ENCODE measurements around the gene UBE2G2. TPM values are rescaled to one million over a fixed set of nuclear protein-coding genes. Genes with fewer than 3 reads are reported as not detected.

The UBE2G2 gene
- total RNA-seq, 1 experiment from 2014 or later, result 53.9 TPM

DNA sequence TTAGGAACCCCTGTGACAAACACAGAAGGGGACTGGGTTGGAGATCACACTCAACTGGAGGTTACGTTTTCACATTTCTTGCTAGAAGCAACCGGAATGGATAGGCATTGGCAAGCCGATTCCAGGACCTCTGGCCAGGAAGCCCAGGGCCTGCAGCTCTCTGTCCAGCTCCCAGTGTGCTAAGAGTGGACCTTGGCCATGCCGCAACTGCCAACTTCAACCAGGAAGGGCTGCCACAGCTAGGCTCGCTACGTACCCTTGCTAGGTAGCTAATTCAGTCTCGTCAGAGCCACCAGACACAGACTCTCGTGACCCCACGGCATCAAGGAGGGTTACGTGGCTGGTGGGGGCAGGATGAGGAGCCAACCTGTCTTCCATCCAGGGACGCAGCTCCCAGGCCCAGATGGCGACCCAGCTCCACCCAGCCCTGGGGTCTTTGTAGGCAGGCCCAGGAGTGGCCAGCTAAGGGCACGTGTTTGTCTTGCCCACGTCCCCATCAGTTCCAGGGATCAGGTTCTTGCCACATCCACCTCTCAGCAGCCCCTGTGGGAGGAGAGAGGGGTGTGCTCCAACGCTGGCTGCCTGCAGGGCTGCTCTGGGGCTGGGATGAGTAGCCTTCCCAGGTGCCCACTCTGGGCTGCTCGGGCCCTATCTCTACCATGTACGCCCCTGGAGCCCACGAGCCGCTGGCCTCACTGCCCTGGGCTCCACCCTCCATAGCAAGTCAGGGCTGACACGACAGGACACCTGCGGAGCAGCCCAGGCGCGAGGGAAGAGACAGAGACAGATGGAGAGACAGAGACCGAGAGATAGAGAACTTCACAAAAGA, 39.2 kb downstream of the UBE2G2 start:
- in situ Hi-C loops (cut with HindIII; ENCODE audit: low pct_unique_long_range_greater_than_20kb, low sequenced_read_pairs), result no loop called here
- no peak for DNase-seq (ENCODE audit: low read depth, low spot score)

DNA sequence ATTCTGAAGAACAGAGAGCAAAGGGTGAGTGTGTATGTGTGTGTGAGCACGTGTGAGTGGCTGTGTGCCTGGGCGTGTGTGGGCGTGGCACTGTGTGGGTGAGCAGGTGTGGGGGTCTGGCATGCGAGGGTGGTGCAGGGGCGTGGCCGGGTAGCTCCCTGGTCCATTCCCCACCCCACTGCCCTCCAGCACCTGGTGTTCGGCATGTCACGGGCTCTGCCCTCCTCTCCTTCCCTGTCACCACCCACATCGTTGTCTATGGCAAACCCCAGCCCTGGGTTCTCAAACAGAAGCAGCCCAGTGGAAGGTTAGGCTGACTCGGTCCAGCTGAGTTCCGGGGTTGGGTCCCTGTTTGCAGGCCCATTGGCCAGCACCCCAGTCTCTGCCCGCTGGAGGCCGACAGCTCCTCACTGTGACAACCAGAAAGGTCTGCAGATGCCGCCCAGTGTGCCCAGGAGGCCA, 39.8 kb downstream of the UBE2G2 start:
- no peak for DNase-seq (ENCODE audit: low read depth, low spot score)
- in situ Hi-C loops (cut with HindIII; ENCODE audit: low pct_unique_long_range_greater_than_20kb, low sequenced_read_pairs), result no loop called here

DNA sequence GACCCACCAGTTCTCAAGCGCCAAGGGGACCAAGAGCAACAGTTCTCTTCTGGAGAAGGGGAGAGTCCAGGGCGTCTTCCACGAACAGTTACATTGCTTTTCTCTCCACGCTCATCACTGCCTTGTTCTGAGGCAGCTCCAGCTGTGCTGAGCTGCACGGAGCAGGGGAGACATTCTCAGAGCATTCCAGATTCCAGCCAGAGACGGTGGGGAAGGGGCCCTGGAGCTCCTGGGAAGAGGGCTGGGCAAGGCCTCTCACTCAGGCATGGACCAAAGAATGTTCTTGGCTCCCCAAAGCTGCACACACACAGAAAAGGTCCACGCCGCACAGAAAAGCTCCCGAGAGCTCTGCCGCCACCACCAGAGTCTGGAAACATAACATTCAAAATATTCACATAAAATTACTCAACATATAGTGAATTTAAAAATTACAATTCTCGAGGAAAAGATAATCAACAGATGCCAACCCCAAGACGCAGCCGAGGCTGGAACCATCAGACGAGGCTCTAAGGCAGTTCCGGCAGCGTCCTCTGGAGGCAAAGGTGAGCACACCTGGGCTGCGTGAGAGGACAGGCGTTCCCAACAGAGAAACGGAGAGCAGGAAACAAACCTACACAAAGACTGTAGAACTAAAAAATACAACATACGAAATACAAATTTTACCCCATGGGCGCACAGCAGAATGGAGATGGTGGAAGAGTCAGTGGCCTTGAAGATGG, 40.5 kb downstream of the UBE2G2 start:
- in situ Hi-C loops (cut with HindIII; ENCODE audit: low pct_unique_long_range_greater_than_20kb, low sequenced_read_pairs), result no loop called here
- no peak for DNase-seq (ENCODE audit: low read depth, low spot score)

GRCh38 chr21:44760376-44760775, 41.2 kb downstream of the UBE2G2 start:
- DNase-seq (ENCODE audit: low read depth, low spot score), result no peak
- in situ Hi-C loops (cut with HindIII; ENCODE audit: low pct_unique_long_range_greater_than_20kb, low sequenced_read_pairs), result no loop called here

- in situ Hi-C loops (cut with HindIII; ENCODE audit: low pct_unique_long_range_greater_than_20kb, low sequenced_read_pairs), result no loop called here
- no peak for DNase-seq (ENCODE audit: low read depth, low spot score)
Measured at GRCh38 chr21:44759628-44760285, 41.9 kb downstream of the UBE2G2 start.

GRCh38 chr21:44758781-44759627, 42.6 kb downstream of the UBE2G2 start:
- no peak for DNase-seq (ENCODE audit: low read depth, low spot score)
- in situ Hi-C loops (cut with HindIII; ENCODE audit: low pct_unique_long_range_greater_than_20kb, low sequenced_read_pairs), result no loop called here

DNA sequence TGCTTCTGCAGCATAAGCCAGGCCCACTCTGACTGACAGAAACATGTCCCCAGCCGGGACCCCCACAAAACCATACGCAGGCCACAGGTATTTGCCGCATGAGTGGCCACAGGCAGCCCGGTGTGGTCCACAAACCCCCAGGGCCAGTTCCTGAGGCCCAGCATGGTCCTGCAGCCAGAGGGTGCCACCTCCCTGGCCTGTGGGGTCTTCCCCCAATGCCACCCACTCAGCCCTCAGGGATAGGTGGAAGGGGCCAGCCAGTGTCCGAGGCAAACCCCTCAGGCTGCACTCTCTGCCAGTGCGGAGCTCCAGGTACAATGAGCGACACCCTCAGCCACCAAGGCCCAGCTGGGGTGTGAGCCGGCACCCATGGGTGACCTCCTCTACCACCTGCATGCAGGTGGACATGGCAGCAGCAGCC, 43.5 kb downstream of the UBE2G2 start:
- in situ Hi-C loops (cut with HindIII; ENCODE audit: low pct_unique_long_range_greater_than_20kb, low sequenced_read_pairs), result no loop called here
- no peak for DNase-seq (ENCODE audit: low read depth, low spot score)

- no peak for DNase-seq (ENCODE audit: low read depth, low spot score)
- in situ Hi-C loops (cut with HindIII; ENCODE audit: low pct_unique_long_range_greater_than_20kb, low sequenced_read_pairs), result no loop called here
Measured at GRCh38 chr21:44757731-44758130, 43.9 kb downstream of the UBE2G2 start.

GRCh38 chr21:44756423-44757185, 45.0 kb downstream of the UBE2G2 start:
- in situ Hi-C loops (cut with HindIII; ENCODE audit: low pct_unique_long_range_greater_than_20kb, low sequenced_read_pairs), result no loop called here
- DNase-seq (ENCODE audit: low read depth, low spot score), result peak; percentile 29

DNA sequence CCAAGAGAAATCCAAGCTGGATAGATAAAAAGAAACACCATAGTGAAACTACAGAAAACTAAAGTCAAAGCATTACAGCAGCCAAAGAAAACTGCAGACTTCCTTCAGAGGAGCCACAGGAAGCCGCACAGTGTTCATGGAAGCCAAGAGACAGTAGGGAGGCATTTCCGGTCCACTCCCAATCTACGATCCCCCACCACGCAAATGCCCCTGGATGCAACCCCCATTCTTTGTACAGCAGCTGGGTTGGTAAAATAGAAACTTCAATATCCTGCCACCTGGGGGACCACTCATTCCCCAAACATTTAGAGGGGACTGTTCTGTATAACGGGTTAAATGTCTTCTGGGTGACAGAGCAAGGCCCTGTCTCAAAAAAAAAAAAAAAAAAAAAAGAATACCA, 46.4 kb downstream of the UBE2G2 start:
- DNase-seq (ENCODE audit: low read depth, low spot score), result no peak
- in situ Hi-C loops (cut with HindIII; ENCODE audit: low pct_unique_long_range_greater_than_20kb, low sequenced_read_pairs), result no loop called here

DNA sequence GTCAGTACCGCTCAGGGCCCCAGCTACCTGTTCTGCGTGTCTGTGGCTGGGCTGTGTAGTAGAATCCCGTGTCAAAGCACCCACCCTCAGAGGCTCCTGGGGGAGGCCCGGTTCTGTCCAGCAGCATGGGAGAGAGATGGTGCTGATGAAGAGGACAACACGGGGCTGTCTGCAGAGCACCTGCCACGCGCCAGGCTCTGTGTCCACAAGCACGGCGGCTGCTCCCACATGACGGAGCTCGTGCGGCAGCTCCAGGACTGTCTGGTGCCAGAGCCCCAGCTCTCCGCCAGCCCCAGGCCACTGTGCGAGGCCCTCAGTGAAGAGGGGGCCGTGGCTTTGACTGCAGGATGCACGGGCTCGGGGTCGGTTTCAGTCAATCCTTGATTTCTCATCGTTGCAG, 48.3 kb downstream of the UBE2G2 start:
- in situ Hi-C loops (cut with HindIII; ENCODE audit: low pct_unique_long_range_greater_than_20kb, low sequenced_read_pairs), result no loop called here
- DNase-seq (ENCODE audit: low read depth, low spot score), result no peak

- in situ Hi-C loops (cut with HindIII; ENCODE audit: low pct_unique_long_range_greater_than_20kb, low sequenced_read_pairs), result no loop called here
- no peak for DNase-seq (ENCODE audit: low read depth, low spot score)
Measured at GRCh38 chr21:44752671-44753235, 48.9 kb downstream of the UBE2G2 start.

DNA sequence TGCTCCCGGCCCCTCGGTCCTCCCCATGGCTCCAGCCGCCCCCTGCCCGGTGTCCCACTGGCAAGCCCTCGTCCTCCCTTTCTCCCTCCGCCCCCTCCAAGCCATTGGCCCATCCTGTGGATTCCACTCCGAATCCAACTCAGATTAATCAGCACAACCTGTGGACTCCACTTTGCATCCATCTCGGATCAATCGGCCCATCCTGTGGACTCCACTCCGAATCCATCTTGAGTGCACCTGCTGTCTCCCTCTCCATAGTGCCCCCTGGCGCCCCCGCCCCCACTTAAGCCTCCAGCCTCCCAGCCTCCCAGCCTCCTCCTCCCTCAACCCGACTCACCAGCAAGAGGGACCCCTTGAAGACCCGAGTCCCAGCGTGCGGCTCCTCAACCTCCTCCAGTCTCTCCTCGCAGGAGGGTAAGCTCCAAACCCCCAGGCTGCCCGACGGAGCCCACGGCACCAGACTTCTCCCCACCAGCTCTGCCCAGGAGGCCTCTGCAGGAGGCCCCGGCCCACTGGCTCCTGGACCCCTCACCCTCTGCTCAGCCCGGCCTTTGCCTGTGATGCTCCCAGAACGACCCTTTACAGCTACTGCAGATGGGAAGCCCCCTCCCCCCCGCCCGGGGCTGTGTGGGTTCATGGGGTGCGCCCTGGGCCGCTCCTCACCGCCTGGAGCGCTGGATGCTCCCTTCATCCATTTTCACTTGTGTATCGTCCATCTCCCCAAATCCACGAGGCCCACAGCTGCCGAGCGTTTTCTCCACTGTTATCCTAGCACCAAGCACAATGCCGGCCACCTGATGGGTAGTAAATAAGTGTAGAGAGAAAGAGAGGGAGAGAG, 49.6 kb downstream of the UBE2G2 start:
- in situ Hi-C loops (cut with HindIII; ENCODE audit: low pct_unique_long_range_greater_than_20kb, low sequenced_read_pairs), result no loop called here
- DNase-seq (ENCODE audit: low read depth, low spot score), result no peak

DNA sequence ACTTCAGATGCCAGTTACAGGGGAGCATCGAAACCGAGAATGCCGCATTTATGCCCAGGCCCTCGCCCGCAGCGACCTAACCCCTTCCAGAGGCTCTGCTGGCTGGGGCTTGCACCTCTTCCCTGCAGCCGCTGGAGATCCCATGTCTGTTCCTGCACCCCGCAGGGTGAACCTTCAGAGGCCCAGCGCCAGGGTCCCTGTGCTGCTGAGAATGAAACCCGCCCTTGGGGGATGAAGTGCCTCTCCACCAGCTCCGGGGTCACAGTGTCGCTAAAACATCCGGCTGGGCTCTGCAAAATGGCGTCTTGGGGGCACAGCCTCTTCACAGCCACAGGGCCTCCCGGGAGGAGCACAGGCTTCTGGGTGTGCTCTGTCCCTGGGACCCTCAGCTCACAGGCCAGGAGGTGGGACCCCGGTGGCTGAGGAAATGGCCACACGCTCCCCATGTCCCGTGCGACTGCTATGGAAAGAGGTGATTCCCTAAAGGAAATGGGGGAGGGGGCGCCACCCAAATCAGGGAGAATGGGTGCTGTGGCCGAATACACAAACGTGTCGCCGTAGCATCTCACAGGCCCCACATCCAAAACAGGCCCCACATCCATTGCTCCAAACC, 50.3 kb downstream of the UBE2G2 start:
- in situ Hi-C loops (cut with HindIII; ENCODE audit: low pct_unique_long_range_greater_than_20kb, low sequenced_read_pairs), result no loop called here
- DNase-seq (ENCODE audit: low read depth, low spot score), result no peak

- DNase-seq (ENCODE audit: low read depth, low spot score), result no peak
- in situ Hi-C loops (cut with HindIII; ENCODE audit: low pct_unique_long_range_greater_than_20kb, low sequenced_read_pairs), result no loop called here
Measured at GRCh38 chr21:44750675-44751025, 51.0 kb downstream of the UBE2G2 start.
